ENCODE data around the gene CD44.

The CD44 gene

GRCh38 chr11:35179466-35180135 lies 40.6 kb downstream of the CD44 start:
- no peak for FAIRE-seq

GRCh38 chr11:35180317-35181233 lies 41.6 kb downstream of the CD44 start:
- FAIRE-seq: no peak

GRCh38 chr11:35182317-35182939 lies 43.5 kb downstream of the CD44 start:
- FAIRE-seq: no peak

GRCh38 chr11:35183326-35183925 lies 44.5 kb downstream of the CD44 start:
- no peak for FAIRE-seq

GRCh38 chr11:35185696-35186095 lies 46.7 kb downstream of the CD44 start:
- FAIRE-seq: no peak

- no peak for FAIRE-seq
Observed at GRCh38 chr11:35187996-35188395, 49.0 kb downstream of the CD44 start.

- no peak for FAIRE-seq
Observed at GRCh38 chr11:35190804-35191348, 51.9 kb downstream of the CD44 start.

GRCh38 chr11:35192347-35192746 lies 53.4 kb downstream of the CD44 start:
- no peak for FAIRE-seq

- no peak for FAIRE-seq
Observed at GRCh38 chr11:35193767-35194166, 54.8 kb downstream of the CD44 start.

GRCh38 chr11:35197292-35197691 lies 58.3 kb downstream of the CD44 start:
- no peak for FAIRE-seq

GRCh38 chr11:35200811-35201341 lies 61.9 kb downstream of the CD44 start:
- no peak for FAIRE-seq

- no peak for FAIRE-seq
Observed at GRCh38 chr11:35204614-35205013, 65.6 kb downstream of the CD44 start.

GRCh38 chr11:35206616-35207015 lies 67.6 kb downstream of the CD44 start:
- no peak for FAIRE-seq

- FAIRE-seq: no peak
Observed at GRCh38 chr11:35207471-35208403, 68.8 kb downstream of the CD44 start.

- no peak for FAIRE-seq
Observed at GRCh38 chr11:35208795-35209194, 69.8 kb downstream of the CD44 start.

GRCh38 chr11:35210876-35211546 lies 72.0 kb downstream of the CD44 start:
- FAIRE-seq: no peak

- no peak for FAIRE-seq
Observed at GRCh38 chr11:35211952-35212351, 73.0 kb downstream of the CD44 start.

- FAIRE-seq: no peak
Observed at GRCh38 chr11:35214226-35214770, 75.3 kb downstream of the CD44 start.

- FAIRE-seq: no peak
Observed at GRCh38 chr11:35214792-35215193, 75.8 kb downstream of the CD44 start.

- no peak for FAIRE-seq
Observed at GRCh38 chr11:35215945-35216344, 77.0 kb downstream of the CD44 start.
